ENCODE measurements around the gene SEMA4D.

The SEMA4D gene

GRCh38 chr9:89313842-89314241 is 184.1 kb downstream of the SEMA4D start:
- DNase-seq (ENCODE audit: low read depth in 1 of 2, low spot score in 1 of 2): no peak
- Histone ChIP-seq H3K4me3 (replicated peaks; ENCODE audit: insufficient read depth, low read length) (peak overlapping the region; percentile 90), H3K27ac (replicated peaks) (peak overlapping the region; percentile 83), H3K27me3 (ENCODE audit: insufficient read depth, poor library complexity, severe bottlenecking) (no peaks in the 10 kb centered on the region)
- TF ChIP-seq GABPA (IDR thresholded peaks at IDR 0.05; ENCODE audit: low read depth) (no peak), SPI1 (IDR thresholded peaks at IDR 0.05; ENCODE audit: borderline replicate concordance, low read depth) (no peak), REST (IDR thresholded peaks at IDR 0.05; ENCODE audit: insufficient replicate concordance, low read depth) (no peak), CTCF (IDR thresholded peaks at IDR 0.05; ENCODE audit: insufficient read depth, low read length) (no peak), POLR2AphosphoS5 (IDR thresholded peaks at IDR 0.05; ENCODE audit: low read depth) (no peak)

GRCh38 chr9:89312222-89312571 is 185.7 kb downstream of the SEMA4D start:
- no peak for DNase-seq (ENCODE audit: low read depth in 1 of 2, low spot score in 1 of 2)
- TF ChIP-seq CTCF (IDR thresholded peaks at IDR 0.05; ENCODE audit: insufficient read depth, low read length) (no peak), POLR2AphosphoS5 (IDR thresholded peaks at IDR 0.05; ENCODE audit: low read depth) (peak; percentile 24; the same call in 1 of the 2 replicates)
- H3K4me3 ChIP-seq (replicated peaks; ENCODE audit: insufficient read depth, low read length): peak overlapping the region; percentile 90
- H3K27ac ChIP-seq (replicated peaks): peak overlapping the region; percentile 83
- H3K27me3 ChIP-seq (ENCODE audit: insufficient read depth, poor library complexity, severe bottlenecking): no peaks in the 10 kb centered on the region

GRCh38 chr9:89311346-89312221 is 186.3 kb downstream of the SEMA4D start:
- Histone ChIP-seq H3K4me3 (replicated peaks; ENCODE audit: insufficient read depth, low read length) (peak overlapping the region; percentile 90), H3K27ac (replicated peaks) (peak overlapping the region; percentile 83), H3K27me3 (ENCODE audit: insufficient read depth, poor library complexity, severe bottlenecking) (no peaks in the 10 kb centered on the region)
- no peak for TF ChIP-seq POLR2AphosphoS5 (IDR thresholded peaks at IDR 0.05; ENCODE audit: low read depth)
- no peak for TF ChIP-seq SPI1 (IDR thresholded peaks at IDR 0.05; ENCODE audit: borderline replicate concordance, low read depth)
- no peak for TF ChIP-seq REST (IDR thresholded peaks at IDR 0.05; ENCODE audit: insufficient replicate concordance, low read depth)
- TF ChIP-seq CTCF (IDR thresholded peaks at IDR 0.05; ENCODE audit: insufficient read depth, low read length): no peak
- no peak for TF ChIP-seq GABPA (IDR thresholded peaks at IDR 0.05; ENCODE audit: low read depth)
- DNase-seq (ENCODE audit: low read depth in 1 of 2, low spot score in 1 of 2): no peak

Small RNA genes within 50 kb of the gene (microRNA-seq; reads per million reads assigned to microRNA genes)
- 1.2 reads per million for gene MIR3153

All from HL-60 (cell line).